Glutamatergic neuron (in vitro differentiated cells): ENCODE measurements around the gene PRRC2B. TPM values are rescaled to one million over a fixed set of nuclear protein-coding genes. Genes with fewer than 3 reads are reported as not detected.

Experiments
- DNase-seq: peaks from one replicate; pipeline ENCODE4 v3.0.0; 2022
- H3K27ac Mint-ChIP-seq: one replicate; pipeline ENCODE4 v1.8.0; 2020; ENCODE audit warnings: mild to moderate bottlenecking, mixed read lengths, inconsistent platforms; ENCODE audit not compliant: unreplicated experiment
- H3K27me3 Mint-ChIP-seq: one replicate; pipeline ENCODE4 v1.8.0; 2020; ENCODE audit warnings: mild to moderate bottlenecking, moderate library complexity, mixed read lengths, inconsistent platforms; ENCODE audit not compliant: unreplicated experiment
- H3K36me3 Mint-ChIP-seq: one replicate; pipeline ENCODE4 v1.8.0; 2020; ENCODE audit warnings: mild to moderate bottlenecking, mixed read lengths, inconsistent platforms; ENCODE audit not compliant: unreplicated experiment
- H3K4me1 Mint-ChIP-seq: one replicate; pipeline ENCODE4 v1.8.0; 2020; ENCODE audit warnings: mild to moderate bottlenecking, low read depth, mixed read lengths, inconsistent platforms; ENCODE audit not compliant: unreplicated experiment
- H3K4me3 Mint-ChIP-seq: one replicate; pipeline ENCODE4 v1.8.0; 2020; ENCODE audit warnings: mild to moderate bottlenecking, mixed read lengths, inconsistent platforms; ENCODE audit not compliant: unreplicated experiment
- H3K9me3 Mint-ChIP-seq: one replicate; pipeline ENCODE4 v1.8.0; 2020; ENCODE audit warnings: mild to moderate bottlenecking, moderate library complexity, mixed read lengths, inconsistent platforms; ENCODE audit not compliant: unreplicated experiment
- total RNA-seq: library from RNA; stranded (reverse); fragmentation: NEBNext Ultra II Directional; extraction: Animal tissue kit (Norgen Biotek cat#: 25700); gene quantifications from one replicate; pipeline ENCODE4 v1.2.1, GENCODE V29; 2021; ENCODE audit not compliant: unreplicated experiment
- TF ChIP-seq, protein P1 (sequence below): fragments of 200-600 bp; sonication (generic); IDR thresholded peaks from one replicate; pipeline ENCODE4 v1.5.0; 2021; ENCODE audit not compliant: partially characterized antibody, unreplicated experiment

The PRRC2B gene
- total RNA-seq, 1 donor from 2014 or later = 489 TPM

- DNase-seq = no peak
Measured at GRCh38 chr9:131523086-131523388, 129.2 kb downstream of the PRRC2B start.

GRCh38 chr9:131523451-131524435 lies 129.9 kb downstream of the PRRC2B start:
- DNase-seq = no peak
- H3K27ac Mint-ChIP-seq = no peak overlapping the region
- peaks cover 3% of the 10 kb centered on the region for H3K9me3 Mint-ChIP-seq
- H3K4me1 Mint-ChIP-seq = no peaks in the 10 kb centered on the region
- peaks cover 6% of the 10 kb centered on the region for H3K27me3 Mint-ChIP-seq
- H3K4me3 Mint-ChIP-seq = no peak overlapping the region
- no peaks in the 10 kb centered on the region for H3K36me3 Mint-ChIP-seq
- TF ChIP-seq, protein P1, sequence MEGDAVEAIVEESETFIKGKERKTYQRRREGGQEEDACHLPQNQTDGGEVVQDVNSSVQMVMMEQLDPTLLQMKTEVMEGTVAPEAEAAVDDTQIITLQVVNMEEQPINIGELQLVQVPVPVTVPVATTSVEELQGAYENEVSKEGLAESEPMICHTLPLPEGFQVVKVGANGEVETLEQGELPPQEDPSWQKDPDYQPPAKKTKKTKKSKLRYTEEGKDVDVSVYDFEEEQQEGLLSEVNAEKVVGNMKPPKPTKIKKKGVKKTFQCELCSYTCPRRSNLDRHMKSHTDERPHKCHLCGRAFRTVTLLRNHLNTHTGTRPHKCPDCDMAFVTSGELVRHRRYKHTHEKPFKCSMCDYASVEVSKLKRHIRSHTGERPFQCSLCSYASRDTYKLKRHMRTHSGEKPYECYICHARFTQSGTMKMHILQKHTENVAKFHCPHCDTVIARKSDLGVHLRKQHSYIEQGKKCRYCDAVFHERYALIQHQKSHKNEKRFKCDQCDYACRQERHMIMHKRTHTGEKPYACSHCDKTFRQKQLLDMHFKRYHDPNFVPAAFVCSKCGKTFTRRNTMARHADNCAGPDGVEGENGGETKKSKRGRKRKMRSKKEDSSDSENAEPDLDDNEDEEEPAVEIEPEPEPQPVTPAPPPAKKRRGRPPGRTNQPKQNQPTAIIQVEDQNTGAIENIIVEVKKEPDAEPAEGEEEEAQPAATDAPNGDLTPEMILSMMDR = no peak

More at GRCh38 chr9:131523086-131523388, 129.2 kb downstream of the PRRC2B start:
- peaks cover 2% of the 10 kb centered on the region for H3K9me3 Mint-ChIP-seq
- no peak overlapping the region for H3K4me3 Mint-ChIP-seq
- peaks cover 2% of the 10 kb centered on the region for H3K27me3 Mint-ChIP-seq
- H3K27ac Mint-ChIP-seq = no peak overlapping the region
- TF ChIP-seq, protein P1 = no peak
- H3K4me1 Mint-ChIP-seq = no peaks in the 10 kb centered on the region
- H3K36me3 Mint-ChIP-seq = no peaks in the 10 kb centered on the region

- TF ChIP-seq, protein P1 = no peak
- Mint-ChIP-seq H3K4me3 (no peak overlapping the region), H3K36me3 (no peaks in the 10 kb centered on the region), H3K27ac (peak overlapping the region; percentile 43), H3K27me3 (peaks cover 6% of the 10 kb centered on the region), H3K4me1 (no peaks in the 10 kb centered on the region), H3K9me3 (peaks cover 3% of the 10 kb centered on the region)
- DNase-seq = no peak
Measured at GRCh38 chr9:131524665-131525315, 130.9 kb downstream of the PRRC2B start.

DNA sequence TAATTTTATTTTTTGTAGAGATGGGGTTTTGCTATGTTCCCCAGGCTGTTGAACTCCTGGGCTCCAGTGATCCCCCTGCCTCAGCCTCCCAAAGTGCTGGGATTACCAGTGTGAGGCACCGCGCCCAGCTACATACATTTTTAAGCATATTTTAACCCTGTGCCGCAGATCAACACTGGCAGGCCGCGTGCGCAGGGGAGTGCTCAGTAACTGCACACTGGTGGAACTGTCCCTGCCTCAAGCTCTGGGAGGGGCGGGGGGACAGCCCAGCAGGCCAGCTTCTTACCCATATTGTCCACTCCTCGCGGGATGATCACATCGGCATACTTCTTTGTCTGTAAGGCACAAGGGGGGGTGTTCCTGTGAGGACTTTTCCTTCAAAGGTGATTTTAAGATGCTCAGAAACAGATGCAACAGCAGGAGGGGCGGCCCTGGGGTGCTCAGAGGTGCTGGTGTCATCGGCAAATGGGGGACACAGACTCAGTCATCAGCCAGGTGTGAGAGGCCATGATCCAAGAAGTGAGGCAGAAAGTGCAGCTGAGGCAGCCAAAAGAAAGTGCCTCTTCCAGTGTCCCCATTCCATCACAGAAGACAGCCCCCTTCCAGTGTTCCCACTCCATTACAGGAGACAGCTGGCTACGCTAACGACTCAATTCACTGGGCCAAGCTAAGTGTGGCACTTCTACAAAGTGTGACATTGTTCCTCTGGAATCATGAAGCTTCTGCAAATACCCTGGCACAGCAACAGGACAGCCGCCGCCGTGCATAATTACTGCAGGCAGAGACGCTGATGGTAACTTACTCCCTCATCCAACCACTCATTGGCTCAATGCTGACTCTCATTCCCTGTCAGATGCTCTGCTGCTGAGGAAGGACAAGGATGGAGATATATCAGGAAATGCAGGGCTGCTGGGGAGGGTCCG lies 132.0 kb downstream of the PRRC2B start:
- Mint-ChIP-seq H3K27ac (no peak overlapping the region), H3K27me3 (peaks cover 6% of the 10 kb centered on the region), H3K9me3 (peaks cover 3% of the 10 kb centered on the region), H3K4me1 (peaks cover 2% of the 10 kb centered on the region), H3K36me3 (no peaks in the 10 kb centered on the region), H3K4me3 (no peak overlapping the region)
- TF ChIP-seq, protein P1 = no peak
- no peak for DNase-seq
